IMR-90 (cell line): ENCODE data around the gene SLC38A6.

Source experiments
- POLR2A ChIP-seq: IDR thresholded peaks from 2 replicates; pipeline ENCODE4 v1.6.1; 2012; ENCODE audit warnings: mild to moderate bottlenecking, low read depth, low read length
- RCOR1 ChIP-seq: IDR thresholded peaks from 2 replicates; pipeline ENCODE4 v1.6.1; 2012; ENCODE audit warnings: mild to moderate bottlenecking, low read length, improper control_type of control experiment; ENCODE audit not compliant: insufficient replicate concordance
- TF ChIP-seq, protein P1 (sequence below): fragments of 150-350 bp; IDR thresholded peaks from 2 replicates; pipeline ENCODE4 v1.6.1; 2016; ENCODE audit warnings: low read depth, mild to moderate bottlenecking, low read length, moderate library complexity, borderline replicate concordance

DNA sequence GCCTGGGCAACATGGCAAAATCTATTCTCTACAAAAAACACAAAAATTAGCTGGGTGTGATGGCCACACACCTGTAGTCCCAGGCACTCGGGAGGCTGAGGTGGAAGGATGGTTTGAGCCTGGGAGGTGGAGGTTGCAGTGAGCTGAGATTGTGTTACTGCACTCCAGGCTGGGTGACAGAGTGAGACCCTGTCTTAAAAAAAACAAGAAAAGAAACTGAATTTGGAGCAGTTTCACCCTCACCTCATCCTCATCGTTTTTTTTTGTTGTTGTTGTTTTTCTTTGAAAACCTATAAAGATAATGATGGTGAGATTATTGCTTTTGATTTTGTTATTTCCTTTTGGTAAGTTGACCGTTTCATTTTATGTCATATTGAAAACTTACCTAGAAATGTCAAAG, 60.7 kb downstream of the SLC38A6 start:
- TF ChIP-seq POLR2A: no peak
- TF ChIP-seq RCOR1: no peak
- TF ChIP-seq, protein P1, sequence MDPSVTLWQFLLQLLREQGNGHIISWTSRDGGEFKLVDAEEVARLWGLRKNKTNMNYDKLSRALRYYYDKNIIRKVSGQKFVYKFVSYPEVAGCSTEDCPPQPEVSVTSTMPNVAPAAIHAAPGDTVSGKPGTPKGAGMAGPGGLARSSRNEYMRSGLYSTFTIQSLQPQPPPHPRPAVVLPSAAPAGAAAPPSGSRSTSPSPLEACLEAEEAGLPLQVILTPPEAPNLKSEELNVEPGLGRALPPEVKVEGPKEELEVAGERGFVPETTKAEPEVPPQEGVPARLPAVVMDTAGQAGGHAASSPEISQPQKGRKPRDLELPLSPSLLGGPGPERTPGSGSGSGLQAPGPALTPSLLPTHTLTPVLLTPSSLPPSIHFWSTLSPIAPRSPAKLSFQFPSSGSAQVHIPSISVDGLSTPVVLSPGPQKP: no peak
